PC-9 (cell line): ENCODE data around the gene ZCCHC3. TPM values are rescaled to one million over a fixed set of nuclear protein-coding genes. Genes with fewer than 3 reads are reported as not detected.
"Not testable (repeated sequence)": the region's sequence is repeated elsewhere in the genome, so short reads cannot be mapped to it uniquely, and the experiment has no call there.

ENCODE experiments used
- Bru-seq: library from RNA; stranded (reverse); fragments of 400-500 nt; gene quantifications from one replicate; lab custom pipeline; 2021; lab: Mats Ljungman, UMichigan
- BruChase-seq, 2 experiments: library from RNA; stranded (reverse); fragments of 400-500 nt; gene quantifications; one replicate each; lab custom pipeline; 2021; lab: Mats Ljungman, UMichigan
- BruUV-seq: library from RNA; stranded (reverse); fragments of 400-500 nt; replicated peaks from 2 replicates; lab custom pipeline; 2021; lab: Mats Ljungman, UMichigan
- CTCF ChIA-PET: fragments of 300-600 bp; sonication (Branson Sonifier 250); formaldehyde crosslinking; loops from one replicate; lab custom pipeline; 2022; ENCODE audit warnings: antibody characterized with exemption; lab: Charles Lee
- POLR2A ChIA-PET: fragments of 300-600 bp; sonication (Branson Sonifier 250); formaldehyde crosslinking; loops from one replicate; lab custom pipeline; 2022; ENCODE audit warnings: antibody characterized with exemption; ENCODE audit not compliant: unreplicated experiment; lab: Charles Lee
- DNase-seq, 2 experiments: peaks; one replicate each; pipeline versions ENCODE4 v3.0.0 to v3.0.0-alpha.2; 2015 to 2022; ENCODE audit warnings: mixed read lengths in 1 of 2
- H2AFZ ChIP-seq: fragments of 200-600 bp; sonication (generic); 2 replicates; pipeline ENCODE4 v1.8.1; 2017; ENCODE audit warnings: antibody characterized with exemption
- H3F3A ChIP-seq: fragments of 200-600 bp; sonication (generic); 2 replicates; pipeline ENCODE4 v1.8.1; 2017; ENCODE audit warnings: antibody characterized with exemption, mild to moderate bottlenecking, low read depth; ENCODE audit not compliant: insufficient read depth
- H3K27ac ChIP-seq: fragments of 200-600 bp; sonication (generic); 2 replicates; pipeline ENCODE4 v1.6.1; 2016; ENCODE audit warnings: mixed run types
- H3K27me3 ChIP-seq: fragments of 200-600 bp; sonication (generic); 2 replicates; pipeline ENCODE4 v1.6.1; 2016; ENCODE audit warnings: low read depth, mixed run types; ENCODE audit not compliant: insufficient read depth
- H3K36me3 ChIP-seq: fragments of 200-600 bp; sonication (generic); 2 replicates; pipeline ENCODE4 v1.6.1; 2016; ENCODE audit warnings: low read depth, mixed run types
- H3K4me1 ChIP-seq: fragments of 200-600 bp; sonication (generic); replicated peaks from 2 replicates; pipeline ENCODE4 v1.6.1; 2016; ENCODE audit warnings: mixed run types; ENCODE audit not compliant: insufficient read depth
- H3K4me2 ChIP-seq: fragments of 200-600 bp; sonication (generic); 2 replicates; pipeline ENCODE4 v1.6.1; 2017; ENCODE audit warnings: mixed run types
- H3K4me3 ChIP-seq: fragments of 200-600 bp; sonication (generic); 2 replicates; pipeline ENCODE4 v1.6.1; 2016; ENCODE audit warnings: mixed run types
- H3K79me2 ChIP-seq: fragments of 200-600 bp; sonication (generic); 2 replicates; pipeline ENCODE4 v1.6.1; 2017; ENCODE audit warnings: low read depth, mixed run types
- H3K9me2 ChIP-seq: fragments of 200-600 bp; sonication (generic); 2 replicates; pipeline ENCODE4 v1.8.1; 2017; ENCODE audit warnings: mild to moderate bottlenecking; ENCODE audit not compliant: insufficient read depth
- H3K9me3 ChIP-seq: fragments of 200-600 bp; sonication (generic); 2 replicates; pipeline ENCODE4 v1.8.1; 2016; ENCODE audit warnings: low read depth; ENCODE audit not compliant: insufficient read depth
- H4K20me1 ChIP-seq: fragments of 200-600 bp; sonication (generic); 2 replicates; pipeline ENCODE4 v1.8.1; 2017; ENCODE audit not compliant: insufficient read depth
- EZH2 ChIP-seq: fragments of 200-600 bp; sonication (generic); IDR thresholded peaks from 2 replicates; pipeline ENCODE4 v1.8.0; 2017; ENCODE audit warnings: antibody characterized with exemption, low read depth
- intact Hi-C: fragments of 100-400 bp; cut with micrococcal nuclease; formaldehyde crosslinking; loops from one replicate; pipeline ENCODE4 v1.10.0; 2022; ENCODE audit not compliant: unreplicated experiment
- long read RNA-seq: library from polyadenylated mRNA; stranded (forward); transcript quantifications from one replicate; pipeline ENCODE4 v2.0.0, GENCODE V29; 2022
- total RNA-seq: library from RNA; stranded (reverse); gene quantifications from 2 replicates; pipeline ENCODE4 v1.2.3, GENCODE V29; 2021
- TF ChIP-seq, protein P1 (sequence below): fragments of 200-600 bp; sonication (generic); conservative IDR thresholded peaks from 2 replicates; pipeline ENCODE4 v1.6.1; 2017; ENCODE audit warnings: mixed run types, antibody characterized with exemption, mild to moderate bottlenecking, moderate library complexity

The ZCCHC3 gene, protein sequence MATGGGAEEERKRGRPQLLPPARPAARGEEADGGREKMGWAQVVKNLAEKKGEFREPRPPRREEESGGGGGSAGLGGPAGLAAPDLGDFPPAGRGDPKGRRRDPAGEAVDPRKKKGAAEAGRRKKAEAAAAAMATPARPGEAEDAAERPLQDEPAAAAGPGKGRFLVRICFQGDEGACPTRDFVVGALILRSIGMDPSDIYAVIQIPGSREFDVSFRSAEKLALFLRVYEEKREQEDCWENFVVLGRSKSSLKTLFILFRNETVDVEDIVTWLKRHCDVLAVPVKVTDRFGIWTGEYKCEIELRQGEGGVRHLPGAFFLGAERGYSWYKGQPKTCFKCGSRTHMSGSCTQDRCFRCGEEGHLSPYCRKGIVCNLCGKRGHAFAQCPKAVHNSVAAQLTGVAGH
- 16.0 and 17.7 TPM in 2 replicates for total RNA-seq
- percentile 94 among the genes with signal in this experiment for Bru-seq, nascent RNA
- BruChase-seq, experiment 1, labeled RNA remaining after a 2-hour chase, result percentile 98 among the genes with signal in this experiment
- BruChase-seq, experiment 2, labeled RNA remaining after a 6-hour chase, result percentile 76 among the genes with signal in this experiment
- long read RNA-seq, transcript ZCCHC3-201 (1 exons, 3,354 nt), result major isoform, 277 of 278 reads
- long read RNA-seq, partial matches to known transcripts, result 0 of 278 reads
- long read RNA-seq, other reads (novel, unspliced or antisense), result 1 of 278 reads

GRCh38 chr20:297098-297924 is at the start of gene ZCCHC3:
Gene ZCCHC3, plus strand, starts transcription at chr20:297570. Its CDS starts 17 bp downstream, at chr20:297587.
- Histone ChIP-seq H2AFZ (peak within 1 kb of the TSS; percentile 74), H3K27ac (peak within 1 kb of the TSS; percentile 81), H3K4me3 (peak within 1 kb of the TSS; percentile 82), H3K9me2 (no peaks in the 10 kb centered on the region), H4K20me1 (peaks cover 28% of the 10 kb centered on the region), H3K4me1 (peaks cover 27% of the 10 kb centered on the region), H3K4me2 (peak within 1 kb of the TSS; percentile 87), H3K79me2 (peaks cover 42% of the 10 kb centered on the region), H3K27me3 (no peaks in the 10 kb centered on the region), H3K36me3 (peaks cover 6% of the 10 kb centered on the region; the same call in 1 of the 2 replicates), H3K9me3 (no peaks in the 10 kb centered on the region), H3F3A (peaks cover 41% of the 10 kb centered on the region)
- POLR2A ChIA-PET, result interaction anchor here (1.1 kb wide), 1 partner anchor 28 kb away, joined by 4 read pairs; the partner anchor contains the start of gene SOX12
- peak; percentile 86 to 91 for DNase-seq
- CTCF ChIA-PET, result interaction anchor here (0.6 to 1.2 kb wide), 2 partner anchors 28 to 134 kb away, joined by 3 to 12 read pairs; partner anchors contain the start of gene SOX12
- BruUV-seq, result no TSS peak
- intact Hi-C loops, result loop anchor here (1.0 kb wide), 1 partner anchor 27 kb away; no protein-coding TSS in a partner anchor
- no peak for TF ChIP-seq EZH2
- TF ChIP-seq, protein P1, sequence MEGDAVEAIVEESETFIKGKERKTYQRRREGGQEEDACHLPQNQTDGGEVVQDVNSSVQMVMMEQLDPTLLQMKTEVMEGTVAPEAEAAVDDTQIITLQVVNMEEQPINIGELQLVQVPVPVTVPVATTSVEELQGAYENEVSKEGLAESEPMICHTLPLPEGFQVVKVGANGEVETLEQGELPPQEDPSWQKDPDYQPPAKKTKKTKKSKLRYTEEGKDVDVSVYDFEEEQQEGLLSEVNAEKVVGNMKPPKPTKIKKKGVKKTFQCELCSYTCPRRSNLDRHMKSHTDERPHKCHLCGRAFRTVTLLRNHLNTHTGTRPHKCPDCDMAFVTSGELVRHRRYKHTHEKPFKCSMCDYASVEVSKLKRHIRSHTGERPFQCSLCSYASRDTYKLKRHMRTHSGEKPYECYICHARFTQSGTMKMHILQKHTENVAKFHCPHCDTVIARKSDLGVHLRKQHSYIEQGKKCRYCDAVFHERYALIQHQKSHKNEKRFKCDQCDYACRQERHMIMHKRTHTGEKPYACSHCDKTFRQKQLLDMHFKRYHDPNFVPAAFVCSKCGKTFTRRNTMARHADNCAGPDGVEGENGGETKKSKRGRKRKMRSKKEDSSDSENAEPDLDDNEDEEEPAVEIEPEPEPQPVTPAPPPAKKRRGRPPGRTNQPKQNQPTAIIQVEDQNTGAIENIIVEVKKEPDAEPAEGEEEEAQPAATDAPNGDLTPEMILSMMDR, result no peak

DNA sequence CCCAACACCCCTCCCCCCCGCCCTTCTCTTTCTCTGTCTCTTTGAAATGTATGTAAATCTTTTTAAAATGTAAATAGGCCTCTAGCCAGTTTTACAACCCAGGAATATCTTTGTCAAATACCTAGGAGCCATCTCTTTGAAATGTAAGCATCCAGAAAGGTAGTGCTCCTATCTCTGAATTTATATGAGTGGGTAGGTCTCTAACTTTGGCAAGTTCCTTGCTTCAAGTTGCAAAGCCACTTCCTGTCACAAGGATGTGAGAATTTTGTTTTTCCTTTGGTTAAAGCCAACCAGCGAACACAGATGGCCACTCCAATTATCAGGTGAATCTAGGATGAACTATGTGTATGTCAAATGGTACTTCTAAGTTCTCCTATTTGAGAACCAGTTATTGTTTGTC is 46.0 kb upstream of the ZCCHC3 start:
- Histone ChIP-seq H3K9me2 (no peaks in the 10 kb centered on the region), H3K36me3 (no peaks in the 10 kb centered on the region), H3K4me1 (no peaks in the 10 kb centered on the region), H3K79me2 (no peaks in the 10 kb centered on the region), H3K4me2 (no peak overlapping the region), H3K9me3 (no peaks in the 10 kb centered on the region), H4K20me1 (no peaks in the 10 kb centered on the region), H3K27ac (no peak overlapping the region), H3F3A (no peaks in the 10 kb centered on the region), H3K4me3 (no peak overlapping the region), H2AFZ (no peak overlapping the region), H3K27me3 (peaks cover 46% of the 10 kb centered on the region)
- intact Hi-C loops, result loop anchor here (10.0 kb wide), 1 partner anchor 83 kb away; no protein-coding TSS in a partner anchor
- TF ChIP-seq, protein P1, result no peak
- no peak for TF ChIP-seq EZH2
- no peak for DNase-seq
- no TSS peak for BruUV-seq
- ChIA-PET POLR2A (no interaction called here), CTCF (no interaction called here)

- POLR2A ChIA-PET, result no interaction called here
- no peaks in the 10 kb centered on the region for H3F3A ChIP-seq
- intact Hi-C loops, result loop anchor here (10.0 kb wide), 1 partner anchor 82 kb away; no protein-coding TSS in a partner anchor
- no peaks in the 10 kb centered on the region for H3K36me3 ChIP-seq
- H3K4me2 ChIP-seq, result no peak overlapping the region
- H3K79me2 ChIP-seq, result no peaks in the 10 kb centered on the region
- no peak overlapping the region for H2AFZ ChIP-seq
- no peak for DNase-seq
- H3K27me3 ChIP-seq, result peaks cover 61% of the 10 kb centered on the region
- TF ChIP-seq, protein P1, result no peak
- TF ChIP-seq EZH2, result no peak
- no peaks in the 10 kb centered on the region for H3K9me3 ChIP-seq
- no TSS peak for BruUV-seq
- no peak overlapping the region for H3K27ac ChIP-seq
- H3K4me1 ChIP-seq, result no peaks in the 10 kb centered on the region
- no peaks in the 10 kb centered on the region for H4K20me1 ChIP-seq
- CTCF ChIA-PET, result no interaction called here
- H3K9me2 ChIP-seq, result no peaks in the 10 kb centered on the region
- no peak overlapping the region for H3K4me3 ChIP-seq
Measured at GRCh38 chr20:252801-253200, 44.6 kb upstream of the ZCCHC3 start.

DNA sequence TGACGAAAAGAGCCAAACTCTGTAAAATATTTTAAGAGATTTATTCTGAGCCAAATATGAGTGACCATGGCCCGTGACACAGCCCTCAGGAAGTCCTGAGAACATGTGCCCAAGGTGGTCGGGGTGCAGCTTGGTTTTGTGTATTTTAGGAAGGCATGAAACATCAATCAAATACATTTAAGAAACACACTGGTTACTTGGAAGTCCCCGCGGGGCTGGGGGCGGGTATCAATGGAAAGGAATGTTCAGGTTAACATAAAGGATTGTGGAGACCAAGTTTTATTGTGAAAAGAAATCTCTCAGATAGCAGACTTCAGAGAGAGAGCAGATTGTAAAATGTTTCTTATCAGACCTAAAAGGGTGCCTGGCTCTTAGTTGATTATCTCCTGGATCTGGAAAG is 43.9 kb upstream of the ZCCHC3 start:
- H3K9me2 ChIP-seq, H3K9me3 ChIP-seq, H4K20me1 ChIP-seq, H3K27ac ChIP-seq, H3K4me3 ChIP-seq, H3K79me2 ChIP-seq, BruUV-seq, H3F3A ChIP-seq, H2AFZ ChIP-seq, POLR2A ChIA-PET, H3K4me2 ChIP-seq, H3K4me1 ChIP-seq, H3K36me3 ChIP-seq, DNase-seq, CTCF ChIA-PET: not testable (repeated sequence)
- intact Hi-C loops, result loop anchor here (10.0 kb wide), 1 partner anchor 81 kb away; no protein-coding TSS in a partner anchor
- peaks cover 67% of the 10 kb centered on the region for H3K27me3 ChIP-seq
